MM.1S (cell line): ENCODE measurements around the gene DCANP1.

ENCODE experiments used
- CTCF ChIP-seq: fragments of 300-600 bp; sonication (generic); IDR thresholded peaks from 2 replicates; pipeline ENCODE4 v1.5.1; 2016; ENCODE audit warnings: antibody characterized with exemption, low read length, mixed read lengths
- EZH2 ChIP-seq: fragments of 300-600 bp; sonication (generic); optimal IDR thresholded peaks from 2 replicates; pipeline ENCODE3; 2017; ENCODE audit warnings: low read depth, mild to moderate bottlenecking, antibody characterized with exemption, low read length, mixed read lengths
- EZH2phosphoT487 ChIP-seq: fragments of 300-600 bp; sonication (generic); IDR thresholded peaks from 2 replicates; pipeline ENCODE4 v1.6.1; 2018; ENCODE audit warnings: antibody characterized with exemption, low read length

- TF ChIP-seq CTCF: no peak
- TF ChIP-seq EZH2phosphoT487: no peak
- TF ChIP-seq EZH2: no peak
Observed at GRCh38 chr5:135425641-135426040, 21.5 kb downstream of the DCANP1 start.
